NCI-H774 (cell line): Measurements from ENCODE around the gene ZNF787.

Experiments
- DNase-seq: peaks from one replicate; lab custom pipeline; 2025; lab: John Stamatoyannopoulos, UW

ZNF787 gene

DNA sequence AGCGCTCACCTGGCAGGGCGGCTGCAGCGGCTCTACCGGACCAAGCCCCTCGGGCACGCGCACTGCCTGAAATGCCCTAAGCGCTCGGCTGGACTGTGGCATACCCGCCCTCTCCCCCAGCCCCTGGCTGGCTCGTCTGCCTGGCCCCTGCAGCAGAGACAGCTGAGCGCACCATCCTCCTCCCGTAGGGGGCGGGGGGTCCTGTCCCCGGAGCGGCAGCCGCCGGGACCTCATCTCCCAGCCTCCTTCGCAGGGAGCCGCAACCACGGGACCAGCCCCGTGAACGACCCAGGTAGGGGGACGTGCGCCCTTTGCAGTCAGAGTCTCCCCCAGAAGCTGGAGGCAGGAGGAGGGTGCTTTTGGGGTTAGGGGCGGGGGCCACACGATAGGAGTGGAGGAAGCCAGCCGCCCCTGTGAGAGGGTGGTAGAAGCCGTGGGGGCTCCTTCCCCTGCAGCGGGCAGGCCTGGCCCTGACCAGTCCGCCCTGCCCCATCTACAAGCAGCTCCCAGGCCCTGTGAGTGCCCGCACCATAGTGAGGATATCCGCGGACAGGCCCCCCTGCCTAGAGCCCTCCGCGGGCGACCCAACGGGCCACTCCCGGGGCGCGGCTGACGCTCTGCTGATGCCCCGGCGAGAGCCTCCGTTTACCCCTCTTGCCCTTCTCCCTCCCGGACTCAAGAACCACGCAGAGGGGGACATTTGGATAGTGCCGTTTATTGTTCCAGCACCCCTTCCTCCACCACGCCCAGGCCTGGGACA is 34.2 kb downstream of the ZNF787 start:
- no peak for DNase-seq

DNA sequence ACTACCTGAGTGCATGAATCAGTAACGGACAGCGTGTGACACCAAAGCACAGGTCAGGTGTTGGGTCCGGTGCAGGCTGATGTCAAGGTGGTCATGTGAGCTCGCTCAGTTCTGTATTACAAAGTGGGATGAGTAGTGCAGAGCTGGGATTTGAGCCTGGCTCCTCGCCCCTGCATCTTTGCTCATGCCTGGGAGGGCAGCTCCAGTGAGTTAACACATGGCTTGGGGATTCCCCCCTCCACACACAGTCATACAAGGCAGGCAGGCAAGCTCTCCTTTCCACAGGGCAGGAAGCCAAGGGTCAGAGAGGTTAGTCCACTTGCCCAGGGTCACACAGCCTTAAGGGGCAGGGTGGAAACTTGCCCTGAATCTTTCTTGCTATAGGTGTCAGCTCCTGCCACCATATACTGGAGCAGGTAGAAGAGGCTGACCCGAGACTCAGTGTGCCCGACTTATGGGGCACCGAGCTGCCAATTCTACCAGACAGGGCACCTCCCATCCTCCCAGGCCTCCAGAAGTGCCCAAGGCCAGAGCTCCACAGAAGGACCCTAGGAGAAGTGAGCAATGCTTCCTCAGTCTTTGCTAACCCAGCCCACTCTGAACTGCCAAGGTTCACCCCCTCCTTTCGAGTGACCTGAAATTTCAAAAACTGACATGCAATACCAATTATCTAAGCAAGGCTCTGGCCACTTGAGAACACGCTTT is 35.4 kb downstream of the ZNF787 start:
- no peak for DNase-seq

DNA sequence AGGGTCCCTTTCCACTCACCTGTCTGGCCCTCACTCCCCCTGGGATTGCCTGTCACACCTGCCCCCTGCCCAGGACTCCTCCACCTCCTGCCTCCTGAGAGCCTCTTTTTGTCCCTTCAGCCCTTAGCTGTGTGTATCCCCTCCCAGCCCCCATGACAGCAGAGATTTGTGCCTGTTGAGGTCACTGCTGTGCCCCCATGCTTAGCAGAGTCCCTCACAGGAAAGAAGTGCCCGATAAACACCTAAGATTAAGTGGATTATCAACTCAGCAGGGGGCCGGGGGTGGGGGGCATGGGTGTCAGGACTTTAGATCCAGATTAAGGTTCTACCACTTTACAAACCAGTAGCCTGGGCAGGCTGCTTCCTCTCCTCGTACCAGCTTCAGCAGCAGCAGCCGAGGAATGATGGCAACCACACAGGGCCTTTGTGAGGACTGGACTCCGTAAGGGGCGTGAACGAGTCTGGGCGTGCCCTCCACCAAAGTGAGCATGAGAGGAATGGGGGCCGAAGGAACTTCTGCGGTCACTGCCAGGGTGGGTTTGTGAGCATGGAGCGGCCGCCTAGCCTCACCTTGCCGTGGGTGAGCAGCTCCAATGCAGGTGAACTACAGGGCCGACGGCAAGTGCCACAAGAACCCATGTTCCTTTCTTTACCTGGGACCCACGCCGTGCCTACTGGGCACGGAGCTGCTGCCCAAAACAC is 36.1 kb downstream of the ZNF787 start:
- no peak for DNase-seq

DNA sequence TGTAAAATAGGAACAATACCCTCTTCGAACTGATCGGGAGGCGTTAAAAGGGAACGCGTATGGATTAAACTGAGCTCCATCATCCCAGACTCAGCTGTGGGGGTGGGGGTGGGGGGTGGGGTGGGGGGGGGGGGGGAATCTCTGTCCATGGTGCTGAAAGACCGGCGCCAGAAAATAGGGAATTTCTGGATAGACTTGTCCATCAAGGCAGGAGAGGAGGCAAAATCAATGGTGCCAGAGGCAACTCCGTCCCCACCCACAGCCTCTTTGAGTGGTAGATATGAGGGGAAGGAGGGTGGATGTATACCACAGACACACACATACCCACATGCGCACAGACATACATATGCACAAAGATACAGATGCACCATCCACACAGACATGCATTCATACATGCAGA is 37.4 kb downstream of the ZNF787 start:
- no peak for DNase-seq

DNA sequence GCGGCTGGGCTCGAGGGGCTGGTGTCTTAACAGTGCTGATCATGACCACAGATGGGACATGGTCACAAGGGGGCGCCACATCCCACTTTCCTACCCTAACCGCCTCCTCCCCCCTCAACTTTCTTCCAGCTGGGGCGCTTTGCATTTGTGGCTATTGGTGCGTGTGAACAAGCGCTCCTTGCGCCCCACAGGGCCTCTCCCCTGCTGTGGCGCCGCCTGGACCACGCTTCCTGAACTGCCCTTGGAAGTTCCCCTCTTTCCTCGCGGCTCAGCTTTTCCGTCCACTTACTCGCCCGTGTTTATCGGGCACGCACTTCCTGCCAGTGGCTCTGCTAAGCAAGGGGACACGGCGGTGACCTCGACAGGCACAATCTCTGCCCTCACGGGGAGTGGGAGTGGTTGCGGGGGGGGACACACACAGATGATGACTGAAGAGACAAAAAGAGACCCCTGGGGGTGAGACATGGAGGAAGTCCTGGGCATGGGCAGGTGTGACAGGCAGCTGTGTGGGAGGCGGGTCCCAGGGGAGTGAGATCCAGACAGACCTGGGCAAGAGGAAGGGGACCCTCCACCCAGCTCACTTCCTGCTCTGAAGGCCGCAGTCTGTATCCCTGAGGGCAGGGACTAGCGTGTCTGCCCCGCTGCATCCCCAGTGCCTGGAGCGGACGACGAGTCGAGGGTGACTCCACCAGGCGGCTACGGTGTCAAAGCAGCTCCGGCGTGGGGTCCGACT is 40.3 kb downstream of the ZNF787 start:
- DNase-seq = peak; percentile 36

DNA sequence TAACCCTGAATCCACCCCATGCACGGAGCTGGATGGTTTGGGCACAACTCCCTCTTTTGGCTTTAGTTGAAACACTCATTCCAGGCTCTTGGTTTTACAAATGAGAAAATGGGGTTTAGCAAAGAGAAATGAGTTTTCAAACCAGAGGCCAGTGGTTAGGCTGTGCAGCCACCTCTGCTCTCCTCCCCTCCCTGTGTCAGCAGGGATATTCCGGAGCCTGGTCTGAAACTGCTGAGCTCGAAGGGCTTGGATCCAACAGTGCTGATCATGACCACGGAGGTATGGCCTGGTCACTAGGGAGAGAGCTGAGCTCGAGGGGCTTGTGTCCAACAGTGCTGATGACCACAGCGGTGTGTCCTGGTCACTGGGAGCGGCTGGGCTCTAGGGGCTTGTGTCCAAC is 41.5 kb downstream of the ZNF787 start:
- no peak for DNase-seq

DNA sequence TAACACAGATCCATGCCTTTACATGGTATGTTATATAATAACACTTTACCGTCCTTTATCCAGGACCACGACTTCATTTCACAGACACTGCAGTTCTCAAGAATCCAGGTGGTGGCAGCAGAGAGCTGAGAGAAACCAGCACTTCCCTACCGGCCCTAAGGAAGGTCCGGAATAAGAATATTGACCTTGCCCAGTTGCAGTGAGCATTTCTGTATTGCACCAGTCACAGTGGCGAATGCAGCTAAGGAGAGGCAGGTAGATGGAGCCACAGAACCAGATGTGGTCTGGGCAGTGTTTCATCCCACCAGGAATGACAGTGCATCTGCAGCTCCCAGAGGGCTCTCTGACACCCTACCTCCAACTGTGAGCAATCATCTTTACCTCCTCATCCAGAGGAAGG is 44.6 kb downstream of the ZNF787 start:
- DNase-seq = peak; percentile 31

DNA sequence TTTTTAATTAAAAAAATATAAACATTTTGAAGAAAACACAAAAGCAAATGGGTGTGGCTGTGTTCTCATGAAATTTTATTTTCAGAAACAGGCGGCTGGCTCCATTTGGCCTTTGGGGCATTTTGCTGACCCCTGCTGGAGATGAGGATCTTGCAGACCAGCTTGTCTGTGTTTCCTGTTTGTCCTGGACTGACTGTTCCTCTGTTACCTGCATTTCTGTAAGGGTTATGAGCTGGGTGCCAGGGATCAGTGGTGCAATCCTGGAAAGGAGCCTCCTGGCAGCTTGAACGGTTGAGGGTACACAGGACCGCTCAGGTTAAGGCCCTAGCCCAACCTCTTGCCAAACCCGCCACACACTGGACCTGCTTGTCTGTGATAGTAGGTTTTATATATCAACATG is 49.9 kb downstream of the ZNF787 start:
- DNase-seq = no peak

DNA sequence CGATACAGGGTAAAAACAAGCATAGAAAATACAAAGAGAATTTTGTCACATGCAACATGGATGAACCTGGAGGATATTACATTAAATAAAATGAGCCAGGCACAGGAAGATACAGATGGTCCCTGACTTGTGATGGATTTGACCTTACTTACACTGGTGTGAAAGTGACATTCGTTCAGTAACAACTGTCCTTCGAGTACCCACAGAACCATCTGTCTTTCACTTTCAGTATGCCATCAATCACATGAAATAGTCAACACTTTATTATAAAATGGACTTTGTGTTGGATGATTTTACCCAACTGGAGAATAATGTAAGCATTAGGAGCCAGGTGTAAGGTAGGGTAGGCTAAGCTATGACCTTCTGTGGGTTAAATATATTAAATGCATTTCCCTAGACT is 51.5 kb downstream of the ZNF787 start:
- no peak for DNase-seq

DNA sequence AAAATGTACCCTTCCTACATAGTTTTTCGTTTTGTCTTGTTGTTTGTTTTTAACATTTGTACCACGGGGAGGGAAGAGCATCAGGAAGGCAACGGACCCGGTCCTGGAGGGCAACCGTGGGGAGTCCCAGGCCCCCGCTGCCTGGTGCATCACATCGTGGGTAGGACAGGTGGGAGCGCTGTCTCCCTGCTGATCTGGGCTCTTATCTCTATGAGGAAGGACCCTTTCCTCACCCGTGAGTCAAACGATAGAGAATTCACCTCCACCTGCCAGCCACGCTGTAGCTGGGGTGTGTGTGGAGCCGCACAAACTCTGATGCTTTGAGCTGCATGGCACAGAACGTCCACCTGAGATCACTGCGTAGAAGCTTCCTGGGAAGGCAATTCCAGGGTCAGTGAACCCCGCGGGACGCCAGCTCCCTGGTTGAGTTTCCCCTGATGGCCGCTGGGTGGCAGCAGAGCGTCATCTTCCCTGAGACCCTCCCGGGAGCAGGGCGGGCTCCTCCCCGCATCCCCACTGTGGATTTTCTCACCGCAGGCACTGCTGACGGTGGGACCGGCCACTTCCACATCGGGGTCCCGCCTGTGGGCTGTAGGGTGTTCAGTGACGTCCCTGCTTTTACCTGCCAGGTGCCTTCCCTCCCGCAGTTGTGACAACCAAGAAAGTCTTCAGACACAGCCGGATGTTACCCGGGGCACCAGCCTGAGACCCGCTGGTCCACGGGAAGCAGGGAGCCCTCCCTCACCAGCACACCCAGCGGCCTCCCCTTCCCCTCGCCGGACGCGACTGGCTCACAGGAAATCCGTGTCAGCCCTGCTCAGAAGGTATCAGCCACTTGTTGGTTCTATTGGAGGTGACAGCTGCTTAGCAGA is 54.7 kb downstream of the ZNF787 start:
- DNase-seq = peak; percentile 53

DNA sequence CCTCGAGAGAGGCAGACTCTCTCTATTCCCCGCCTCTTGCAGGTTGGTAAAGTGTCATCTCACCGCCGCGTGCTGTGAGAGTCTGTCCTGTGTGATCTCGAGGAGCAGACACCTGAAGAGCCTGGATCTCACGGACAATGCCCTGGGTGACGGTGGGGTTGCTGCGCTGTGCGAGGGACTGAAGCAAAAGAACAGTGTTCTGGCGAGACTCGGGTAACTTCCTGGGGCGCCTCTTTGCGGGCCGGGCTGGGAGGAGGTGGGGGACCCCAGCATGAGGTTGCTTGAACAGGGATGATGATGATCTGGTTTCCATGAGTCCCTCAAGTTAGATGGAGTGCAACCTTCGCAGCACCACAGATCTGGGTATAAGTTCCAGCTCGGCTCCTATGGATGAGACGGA is 67.5 kb downstream of the ZNF787 start:
- no peak for DNase-seq
